Stimulated activated CD8-positive, alpha-beta memory T cell treated with anti-CD3 and anti-CD28 coated beads, Interleukin-2, amount 100 ng/mL, for 48 hours (primary cell): ENCODE measurements around the gene GAS7.

ENCODE experiments used
- DNase-seq, 2 donors: peaks; one replicate each; pipeline ENCODE4 v3.0.0-alpha.2; 2020; ENCODE audit warnings: low read depth in 2 of 2

The GAS7 gene

GRCh38 chr17:9982159-9982558 is 216.2 kb downstream of the GAS7 start:
- no peak for DNase-seq

GRCh38 chr17:9981344-9981915 is 217.0 kb downstream of the GAS7 start:
- DNase-seq, result no peak

- no peak for DNase-seq
These were observed 218.9 kb downstream of the GAS7 start for GRCh38 chr17:9979463-9979995.

GRCh38 chr17:9977180-9977575 is 221.2 kb downstream of the GAS7 start:
- DNase-seq, result no peak

GRCh38 chr17:9976283-9977179 is 221.9 kb downstream of the GAS7 start:
- no peak for DNase-seq

GRCh38 chr17:9974448-9975381 is 223.7 kb downstream of the GAS7 start:
- DNase-seq, result no peak

GRCh38 chr17:9973669-9974447 is 224.5 kb downstream of the GAS7 start:
- DNase-seq, result no peak

- DNase-seq, result no peak
These were observed 226.4 kb downstream of the GAS7 start for GRCh38 chr17:9971991-9972390.

GRCh38 chr17:9969301-9969935 is 229.0 kb downstream of the GAS7 start:
- DNase-seq, result no peak

GRCh38 chr17:9968881-9969280 is 229.5 kb downstream of the GAS7 start:
- DNase-seq, result no peak

GRCh38 chr17:9968008-9968407 is 230.4 kb downstream of the GAS7 start:
- DNase-seq, result no peak

GRCh38 chr17:9959377-9959981 is 238.9 kb downstream of the GAS7 start:
- peak; percentile 26 to 39 for DNase-seq

- DNase-seq, result no peak
These were observed 239.7 kb downstream of the GAS7 start for GRCh38 chr17:9958586-9959281.

GRCh38 chr17:9957244-9957643 is 241.2 kb downstream of the GAS7 start:
- DNase-seq, result no peak

GRCh38 chr17:9956474-9957131 is 241.8 kb downstream of the GAS7 start:
- DNase-seq, result no peak

- DNase-seq, result no peak
These were observed 244.9 kb downstream of the GAS7 start for GRCh38 chr17:9953492-9953891.

GRCh38 chr17:9951803-9952202 is 246.6 kb downstream of the GAS7 start:
- no peak for DNase-seq

- no peak for DNase-seq
These were observed 249.5 kb downstream of the GAS7 start for GRCh38 chr17:9948928-9949327.

- DNase-seq, result no peak
These were observed 253.7 kb downstream of the GAS7 start for GRCh38 chr17:9944704-9945103.
